Trophoblast cell (in vitro differentiated cells and primary cell): Measurements from ENCODE around the gene DNAH3.

Experiments used
- DNase-seq, 2 donors: peaks; one replicate each; pipeline ENCODE4 v3.0.0-alpha.2; 2016
- H2AFZ ChIP-seq: 2 replicates; pipeline ENCODE4 v1.6.1; 2013; ENCODE audit warnings: low read length, moderate library complexity, mild to moderate bottlenecking; ENCODE audit not compliant: insufficient read depth, poor library complexity
- H2AK5ac ChIP-seq: 2 replicates; pipeline ENCODE4 v1.6.1; 2013; ENCODE audit warnings: mild to moderate bottlenecking, low read length
- H2BK120ac ChIP-seq: 2 replicates; pipeline ENCODE4 v1.6.1; 2013; ENCODE audit warnings: low read length, mild to moderate bottlenecking, moderate library complexity; ENCODE audit not compliant: insufficient read depth, poor library complexity
- H2BK12ac ChIP-seq: 2 replicates; pipeline ENCODE4 v1.6.1; 2013; ENCODE audit warnings: mild to moderate bottlenecking, low read length, moderate library complexity
- H2BK5ac ChIP-seq: 2 replicates; pipeline ENCODE4 v1.6.1; 2013; ENCODE audit warnings: low read length, low read depth, moderate library complexity, mild to moderate bottlenecking; ENCODE audit not compliant: poor library complexity
- H3K14ac ChIP-seq: 2 replicates; pipeline ENCODE4 v1.6.1; 2013; ENCODE audit warnings: mild to moderate bottlenecking, low read length
- H3K18ac ChIP-seq: 2 replicates; pipeline ENCODE4 v1.6.1; 2013; ENCODE audit warnings: mild to moderate bottlenecking, low read length
- H3K23ac ChIP-seq: 2 replicates; pipeline ENCODE4 v1.6.1; 2013; ENCODE audit warnings: low read length
- H3K27ac ChIP-seq: 2 replicates; pipeline ENCODE4 v1.5.1; 2013; ENCODE audit warnings: low read depth, mild to moderate bottlenecking, inconsistent platforms, low read length, moderate library complexity
- H3K27me3 ChIP-seq: 2 replicates; pipeline ENCODE4 v1.6.1; 2013; ENCODE audit warnings: inconsistent platforms, mild to moderate bottlenecking, low read length, moderate library complexity; ENCODE audit not compliant: insufficient read depth
- H3K36me3 ChIP-seq, 2 experiments: 1 replicate in 1 of 2; 2 replicates in 1 of 2; pipeline ENCODE4 v1.6.1; 2013; ENCODE audit warnings: low read length in 2 of 2, mild to moderate bottlenecking in 2 of 2, moderate library complexity in 1 of 2; ENCODE audit not compliant: insufficient read depth in 2 of 2, control insufficient read depth in 1 of 2
- H3K4ac ChIP-seq: 2 replicates; pipeline ENCODE4 v1.6.1; 2013; ENCODE audit warnings: low read depth, mild to moderate bottlenecking, low read length, moderate library complexity
- H3K4me1 ChIP-seq, 2 experiments: 1 replicate in 1 of 2; 2 replicates in 1 of 2; pipeline ENCODE4 v1.6.1; 2013; ENCODE audit warnings: low read length in 2 of 2, mild to moderate bottlenecking in 2 of 2, moderate library complexity in 1 of 2; ENCODE audit not compliant: insufficient read depth in 2 of 2, control insufficient read depth in 1 of 2
- H3K4me2 ChIP-seq: 2 replicates; pipeline ENCODE4 v1.6.1; 2013; ENCODE audit warnings: inconsistent platforms, mild to moderate bottlenecking, low read length, moderate library complexity
- H3K4me3 ChIP-seq: 2 replicates; pipeline ENCODE4 v1.5.1; 2013; ENCODE audit warnings: mild to moderate bottlenecking, low read depth, low read length, inconsistent platforms
- H3K79me1 ChIP-seq: one replicate; pipeline ENCODE4 v1.6.1; 2013; ENCODE audit warnings: low read length
- H3K79me2 ChIP-seq: 2 replicates; pipeline ENCODE4 v1.6.1; 2013; ENCODE audit warnings: low read length, mild to moderate bottlenecking; ENCODE audit not compliant: control insufficient read depth, insufficient read depth, poor library complexity
- H3K9ac ChIP-seq: 2 replicates; pipeline ENCODE4 v1.6.1; 2013; ENCODE audit warnings: mild to moderate bottlenecking, low read length
- H3K9me3 ChIP-seq: 2 replicates; pipeline ENCODE4 v1.6.1; 2013; ENCODE audit warnings: low read depth, mild to moderate bottlenecking, control low read depth, inconsistent platforms, low read length; ENCODE audit not compliant: insufficient read depth
- H4K12ac ChIP-seq: 2 replicates; pipeline ENCODE4 v1.6.1; 2013; ENCODE audit warnings: low read depth, mild to moderate bottlenecking, low read length, moderate library complexity
- H4K8ac ChIP-seq: 2 replicates; pipeline ENCODE4 v1.6.1; 2013; ENCODE audit warnings: low read depth, mild to moderate bottlenecking, low read length, moderate library complexity
- H4K91ac ChIP-seq: one replicate; pipeline ENCODE4 v1.6.1; 2013; ENCODE audit warnings: low read depth, mild to moderate bottlenecking, low read length, moderate library complexity
- WGBS: extraction: QIAGEN DNeasy Blood & Tissue Kit; methylation state at CpG from one replicate; pipeline ENCODE4 v1.1.7; 2013; ENCODE audit warnings: missing lambda C conversion rate; ENCODE audit not compliant: insufficient read length, insufficient coverage; ENCODE audit errors: extremely low coverage; 5-methylcytosine and 5-hydroxymethylcytosine counted together

DNAH3 gene

DNA sequence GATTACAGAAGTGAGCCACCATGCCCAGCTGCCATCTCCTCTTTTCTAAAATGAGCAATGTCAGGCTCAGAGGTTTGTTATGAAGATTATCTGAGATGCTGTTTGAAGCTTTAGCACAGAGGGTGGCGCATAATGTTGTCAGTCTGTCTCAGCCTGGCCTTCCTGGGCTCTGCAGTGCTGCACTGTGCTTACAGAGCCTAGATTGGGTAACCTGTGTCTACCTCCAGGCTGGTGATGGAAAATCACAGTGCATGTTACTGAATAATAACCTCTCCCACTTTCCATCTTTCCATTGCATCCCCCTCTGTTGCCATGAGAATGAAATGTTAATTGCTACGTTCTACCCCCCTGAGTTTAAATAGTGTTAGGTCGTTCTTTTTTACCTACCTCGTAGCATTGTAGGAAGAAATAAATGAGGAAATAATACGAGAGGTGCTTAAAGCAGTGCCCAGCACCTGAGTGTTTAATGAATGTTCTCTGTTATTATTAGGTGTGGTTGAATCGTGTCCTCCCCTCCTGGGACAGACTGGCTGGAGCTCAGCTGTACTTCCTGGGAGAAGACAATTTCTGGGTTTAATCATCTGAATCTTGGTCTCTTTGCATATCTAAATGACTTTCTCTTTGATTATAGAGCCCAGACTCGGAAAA is 14.0 kb upstream of the DNAH3 start:
- no peak overlapping the region for H2BK5ac ChIP-seq
- no peak overlapping the region for H4K12ac ChIP-seq
- H3K4ac ChIP-seq: no peak overlapping the region
- no CpG with 5 or more reads among the region's 7 CpGs for WGBS
- no peaks in the 10 kb centered on the region for H3K79me2 ChIP-seq
- H3K9me3 ChIP-seq: no peaks in the 10 kb centered on the region
- no peak for DNase-seq
- H4K91ac ChIP-seq: no peak overlapping the region
- no peak overlapping the region for H3K18ac ChIP-seq
- H2AFZ ChIP-seq: no peak overlapping the region
- H3K4me3 ChIP-seq: no peak overlapping the region
- H3K4me2 ChIP-seq: no peak overlapping the region
- no peak overlapping the region for H3K9ac ChIP-seq
- H2BK12ac ChIP-seq: no peak overlapping the region
- H4K8ac ChIP-seq: no peak overlapping the region
- no peaks in the 10 kb centered on the region for H3K27me3 ChIP-seq
- no peak overlapping the region for H2BK120ac ChIP-seq
- H2AK5ac ChIP-seq: no peak overlapping the region
- H3K27ac ChIP-seq: no peak overlapping the region
- H3K23ac ChIP-seq: no peak overlapping the region
- H3K4me1 ChIP-seq: peaks cover 0 to 2% of the 10 kb centered on the region in 2 experiments
- peaks cover 0 to 5% of the 10 kb centered on the region in 2 experiments for H3K36me3 ChIP-seq
- H3K14ac ChIP-seq: no peak overlapping the region
- no peaks in the 10 kb centered on the region for H3K79me1 ChIP-seq

- Histone ChIP-seq H3K9ac (no peak overlapping the region), H3K4me2 (no peak overlapping the region), H3K4ac (no peak overlapping the region), H2AK5ac (no peak overlapping the region), H4K91ac (no peak overlapping the region), H3K23ac (no peak overlapping the region), H4K12ac (no peak overlapping the region), H3K4me1 (peaks cover 0 to 4% of the 10 kb centered on the region in 2 experiments), H2AFZ (no peak overlapping the region), H3K27me3 (no peaks in the 10 kb centered on the region), H2BK5ac (no peak overlapping the region), H2BK120ac (no peak overlapping the region), H3K9me3 (no peaks in the 10 kb centered on the region), H2BK12ac (no peak overlapping the region), H3K14ac (no peak overlapping the region), H3K27ac (no peak overlapping the region), H3K36me3 (peaks cover 0 to 5% of the 10 kb centered on the region in 2 experiments), H3K79me1 (peaks cover 3% of the 10 kb centered on the region), H3K79me2 (peaks cover 1% of the 10 kb centered on the region), H3K4me3 (no peak overlapping the region), H3K18ac (no peak overlapping the region), H4K8ac (no peak overlapping the region)
- WGBS: no CpG with 5 or more reads among the region's 4 CpGs
- no peak for DNase-seq
Measured at GRCh38 chr16:21163576-21163975, 12.9 kb upstream of the DNAH3 start.

DNA sequence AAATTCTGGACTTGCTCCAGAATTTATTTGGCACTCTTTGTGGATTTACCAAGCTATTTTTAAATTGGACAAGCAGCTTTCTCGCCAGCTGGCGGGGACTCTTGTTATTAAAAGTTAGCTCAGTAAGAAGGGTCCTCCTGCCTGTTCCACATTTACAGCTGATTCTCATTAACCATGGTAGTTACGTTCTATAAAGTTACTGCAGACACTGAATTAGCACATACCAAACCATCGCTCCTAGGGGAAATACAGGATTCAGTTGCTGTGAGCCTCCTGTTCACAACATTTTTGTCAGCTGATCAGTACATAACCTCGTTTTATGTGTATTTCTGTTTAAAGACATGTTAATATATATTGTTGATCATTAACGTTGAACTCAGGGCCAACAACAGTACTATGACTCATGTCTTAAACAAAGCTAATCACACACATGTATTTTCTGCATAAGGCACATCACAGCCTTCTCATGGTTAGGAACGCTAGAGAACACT is 12.1 kb upstream of the DNAH3 start:
- Histone ChIP-seq H3K4me1 (peaks cover 5 to 6% of the 10 kb centered on the region in 2 experiments), H3K18ac (no peak overlapping the region), H3K4me2 (no peak overlapping the region), H3K4ac (no peak overlapping the region), H2AK5ac (no peak overlapping the region), H3K79me1 (peaks cover 6% of the 10 kb centered on the region), H3K36me3 (peaks cover 0 to 5% of the 10 kb centered on the region in 2 experiments), H4K8ac (no peak overlapping the region), H2BK5ac (no peak overlapping the region), H3K27me3 (no peaks in the 10 kb centered on the region), H2BK12ac (no peak overlapping the region), H3K9ac (no peak overlapping the region), H2BK120ac (no peak overlapping the region), H3K27ac (no peak overlapping the region), H2AFZ (no peak overlapping the region), H3K14ac (no peak overlapping the region), H3K79me2 (peaks cover 2% of the 10 kb centered on the region), H4K91ac (no peak overlapping the region), H3K23ac (no peak overlapping the region), H4K12ac (no peak overlapping the region), H3K4me3 (no peak overlapping the region), H3K9me3 (no peaks in the 10 kb centered on the region)
- no CpG with 5 or more reads among the region's 7 CpGs for WGBS
- no peak for DNase-seq

DNA sequence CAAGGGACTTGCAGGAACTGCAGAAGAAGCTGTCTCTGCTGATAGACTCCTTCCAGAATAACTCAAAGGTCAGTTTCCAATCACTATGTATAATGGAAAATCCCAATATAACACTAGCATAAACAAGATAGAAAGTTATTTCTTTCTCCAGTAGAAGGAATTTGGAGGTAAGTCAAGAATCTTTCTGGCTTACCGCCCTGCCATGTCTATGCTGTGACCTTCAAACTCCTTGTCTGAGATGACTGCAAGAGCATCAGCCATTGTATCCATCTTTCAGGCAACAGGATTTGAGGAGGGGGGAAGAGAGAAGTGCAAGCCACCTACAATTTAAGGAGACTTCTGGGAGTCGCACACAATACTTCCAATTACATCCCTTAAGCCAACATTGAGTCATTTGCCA is 10.6 kb upstream of the DNAH3 start:
- Histone ChIP-seq H3K4ac (no peak overlapping the region), H3K27ac (no peak overlapping the region), H2BK5ac (no peak overlapping the region), H3K9me3 (no peaks in the 10 kb centered on the region), H4K91ac (no peak overlapping the region), H3K23ac (no peak overlapping the region), H3K4me3 (no peak overlapping the region), H3K79me2 (peaks cover 2% of the 10 kb centered on the region), H3K4me2 (no peak overlapping the region), H3K4me1 (peaks cover 5 to 6% of the 10 kb centered on the region in 2 experiments), H2BK12ac (no peak overlapping the region), H3K36me3 (peaks cover 0 to 5% of the 10 kb centered on the region in 2 experiments), H2BK120ac (no peak overlapping the region), H3K14ac (no peak overlapping the region), H2AFZ (no peak overlapping the region), H3K9ac (no peak overlapping the region), H4K12ac (no peak overlapping the region), H3K79me1 (peaks cover 6% of the 10 kb centered on the region), H2AK5ac (no peak overlapping the region), H3K27me3 (no peaks in the 10 kb centered on the region), H3K18ac (no peak overlapping the region), H4K8ac (no peak overlapping the region)
- DNase-seq: no peak
- WGBS: no CpG with 5 or more reads among the region's 2 CpGs
